GM18517 (cell line): Measurements from ENCODE around the gene STXBP5.

Experiments used
- ATAC-seq: cut with Tn5 transposase; IDR thresholded peaks from one replicate; pipeline ENCODE4 v1.9.1; 2021; ENCODE audit warnings: mild to moderate bottlenecking, moderate library complexity; ENCODE audit not compliant: unreplicated experiment

Gene STXBP5

DNA sequence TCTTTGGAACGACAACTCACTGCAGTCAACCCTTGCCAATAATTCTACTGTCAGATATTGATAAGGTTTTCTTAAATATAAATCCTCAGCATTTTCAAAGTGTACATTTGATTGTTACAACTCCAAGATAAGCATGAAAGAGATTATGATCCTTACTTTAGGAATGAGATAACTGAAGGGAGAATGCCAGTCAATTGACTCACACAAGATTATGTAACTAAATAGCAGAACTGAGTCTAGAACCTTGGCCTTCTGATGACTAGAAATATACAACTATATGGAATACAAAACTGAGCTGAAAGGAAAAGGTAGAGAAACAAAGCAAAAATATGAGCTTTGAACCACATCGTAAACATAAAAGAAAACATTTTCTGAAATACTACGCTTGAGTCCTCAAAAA, 26.9 kb upstream of the STXBP5 start:
- ATAC-seq: no peak

- no peak for ATAC-seq
Observed at GRCh38 chr6:147178355-147178754, 25.9 kb upstream of the STXBP5 start.

- ATAC-seq: no peak
Observed at GRCh38 chr6:147179809-147180208, 24.4 kb upstream of the STXBP5 start.

DNA sequence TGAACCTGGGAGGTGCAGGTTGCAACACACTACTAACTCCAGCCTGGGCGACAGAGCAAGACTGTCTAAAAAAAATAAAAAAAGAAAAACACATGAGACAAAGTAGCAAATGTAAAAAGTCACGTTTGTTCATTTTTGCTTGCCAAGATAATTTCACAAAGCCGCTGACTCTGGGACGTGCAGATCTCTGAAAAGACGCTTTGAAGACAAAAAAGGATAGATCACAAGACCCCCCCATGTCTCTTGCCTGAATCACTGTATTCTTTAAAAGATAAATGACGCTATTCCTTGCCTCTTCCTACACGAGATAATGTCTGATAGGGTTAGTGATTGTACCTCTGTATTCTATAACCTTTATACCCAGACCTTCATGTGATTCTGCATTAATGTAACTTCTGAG, 23.3 kb upstream of the STXBP5 start:
- no peak for ATAC-seq

GRCh38 chr6:147184379-147184778, 19.8 kb upstream of the STXBP5 start:
- ATAC-seq: no peak

- ATAC-seq: no peak
Observed at GRCh38 chr6:147185216-147185615, 19.0 kb upstream of the STXBP5 start.

DNA sequence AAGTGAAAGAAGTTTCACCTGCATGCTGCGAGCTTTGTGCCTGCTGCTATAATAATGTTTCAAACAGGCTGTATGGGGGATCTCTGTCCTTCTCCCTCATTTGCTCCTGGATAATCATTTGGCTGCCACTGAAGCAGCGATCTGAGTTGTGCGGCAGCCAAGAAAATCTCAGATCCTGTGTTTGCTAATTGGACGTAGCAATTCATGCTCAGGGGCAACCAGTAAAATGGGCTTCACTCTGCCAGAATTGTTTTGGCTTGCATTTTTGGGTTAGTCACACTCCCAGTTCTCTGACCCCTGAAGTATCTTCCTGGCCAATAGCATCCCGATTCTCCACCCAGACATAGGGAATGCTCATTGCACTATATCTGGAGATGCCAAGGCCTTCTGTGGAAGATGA, 13.7 kb upstream of the STXBP5 start:
- ATAC-seq: no peak

DNA sequence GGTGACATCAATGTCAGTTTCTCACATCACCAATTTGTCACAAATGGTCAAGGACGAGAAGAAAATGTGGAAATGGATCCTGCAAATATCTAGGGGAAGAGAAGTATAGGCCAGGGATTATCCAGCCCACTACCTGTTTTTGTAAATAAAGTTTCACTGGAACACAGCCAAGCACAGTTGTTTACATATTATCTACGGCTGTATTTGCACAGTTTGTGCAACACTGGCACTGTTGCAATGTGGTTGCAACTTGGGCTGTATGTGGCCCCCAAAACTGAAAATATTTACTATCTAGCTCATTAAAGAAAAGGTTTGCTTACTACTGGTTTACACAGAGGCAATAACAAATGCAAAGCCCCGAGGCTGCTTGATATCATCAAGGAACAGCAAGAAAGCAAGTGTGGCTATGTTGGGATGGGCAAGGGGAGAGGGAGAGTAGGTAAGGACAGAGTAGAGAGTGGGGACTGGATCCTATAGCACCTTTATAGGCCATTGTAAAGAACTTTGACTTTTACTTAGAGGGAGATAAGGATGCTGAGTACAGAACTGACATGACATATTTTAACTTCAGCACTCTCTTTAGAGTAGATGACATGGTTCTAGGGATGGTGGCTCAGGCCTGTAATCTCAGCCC, 11.8 kb upstream of the STXBP5 start:
- ATAC-seq: no peak

- no peak for ATAC-seq
Observed at GRCh38 chr6:147194652-147195411, 9.4 kb upstream of the STXBP5 start.

GRCh38 chr6:147195510-147195909, 8.7 kb upstream of the STXBP5 start:
- no peak for ATAC-seq

DNA sequence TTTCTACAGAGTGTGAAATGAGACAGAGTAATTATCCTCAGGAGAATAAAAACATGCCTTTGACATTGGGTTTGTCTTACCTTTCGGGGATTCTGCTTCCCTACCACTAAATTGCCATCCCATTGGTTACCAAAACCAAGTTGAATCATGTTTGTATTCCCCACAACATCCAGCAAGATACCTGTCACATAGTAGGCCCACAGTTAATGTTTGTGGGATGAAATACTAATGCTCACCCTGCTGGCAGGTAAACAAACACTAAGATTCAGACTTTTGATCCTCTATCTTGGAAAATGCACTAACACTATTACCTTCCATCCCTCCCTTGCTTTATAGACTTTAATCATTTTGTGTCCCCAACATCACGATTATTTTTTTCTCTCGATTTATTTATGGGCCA, 8.2 kb upstream of the STXBP5 start:
- no peak for ATAC-seq

DNA sequence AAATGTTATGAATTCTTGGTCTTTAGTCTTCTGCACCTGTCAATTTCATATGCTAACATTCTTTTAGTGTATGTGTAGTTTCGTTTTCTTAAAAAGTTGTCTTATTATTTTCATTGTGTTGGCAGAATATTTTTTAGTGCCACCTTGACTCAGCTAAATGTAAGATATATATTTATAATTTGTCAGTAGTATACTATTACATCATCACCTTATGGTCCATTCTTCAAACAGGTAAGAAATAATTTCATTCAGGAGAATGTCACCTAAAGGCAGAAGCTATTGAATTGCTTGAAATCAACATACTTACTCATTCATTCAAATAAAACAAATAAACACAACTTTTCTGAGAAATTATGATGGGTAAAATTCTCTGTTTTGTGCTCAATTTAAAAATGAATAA, 3.5 kb upstream of the STXBP5 start:
- ATAC-seq: no peak

DNA sequence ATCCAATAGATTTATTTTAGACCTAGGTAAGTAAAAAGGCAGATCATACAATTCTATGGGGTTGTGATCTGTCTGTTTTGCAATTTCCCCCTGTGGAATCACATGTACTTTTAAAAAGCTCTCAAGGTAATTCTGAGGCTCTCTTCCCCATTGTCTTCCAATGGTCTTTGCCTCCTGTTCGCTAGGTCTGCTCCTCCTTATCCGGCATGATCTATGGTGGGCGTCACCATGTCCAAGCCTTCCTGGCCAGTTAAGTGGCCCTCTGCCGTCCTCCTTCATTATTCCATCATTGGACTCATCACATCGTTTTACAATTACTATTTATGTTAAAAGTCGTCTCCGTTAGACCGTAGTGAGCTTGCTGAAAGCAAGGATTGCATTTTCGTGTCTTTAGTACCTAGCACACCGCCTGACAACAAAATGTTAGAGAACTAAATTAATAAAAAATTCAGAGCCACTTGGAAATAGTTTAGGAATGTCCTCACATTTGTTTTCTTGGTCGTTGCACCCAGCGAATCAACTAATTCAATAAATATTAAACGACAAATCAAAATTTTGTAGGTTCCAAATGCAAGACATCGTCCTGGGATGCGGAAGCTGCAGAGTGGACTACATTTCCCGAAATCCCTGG, 2.2 kb upstream of the STXBP5 start:
- peak; percentile 10 for ATAC-seq

DNA sequence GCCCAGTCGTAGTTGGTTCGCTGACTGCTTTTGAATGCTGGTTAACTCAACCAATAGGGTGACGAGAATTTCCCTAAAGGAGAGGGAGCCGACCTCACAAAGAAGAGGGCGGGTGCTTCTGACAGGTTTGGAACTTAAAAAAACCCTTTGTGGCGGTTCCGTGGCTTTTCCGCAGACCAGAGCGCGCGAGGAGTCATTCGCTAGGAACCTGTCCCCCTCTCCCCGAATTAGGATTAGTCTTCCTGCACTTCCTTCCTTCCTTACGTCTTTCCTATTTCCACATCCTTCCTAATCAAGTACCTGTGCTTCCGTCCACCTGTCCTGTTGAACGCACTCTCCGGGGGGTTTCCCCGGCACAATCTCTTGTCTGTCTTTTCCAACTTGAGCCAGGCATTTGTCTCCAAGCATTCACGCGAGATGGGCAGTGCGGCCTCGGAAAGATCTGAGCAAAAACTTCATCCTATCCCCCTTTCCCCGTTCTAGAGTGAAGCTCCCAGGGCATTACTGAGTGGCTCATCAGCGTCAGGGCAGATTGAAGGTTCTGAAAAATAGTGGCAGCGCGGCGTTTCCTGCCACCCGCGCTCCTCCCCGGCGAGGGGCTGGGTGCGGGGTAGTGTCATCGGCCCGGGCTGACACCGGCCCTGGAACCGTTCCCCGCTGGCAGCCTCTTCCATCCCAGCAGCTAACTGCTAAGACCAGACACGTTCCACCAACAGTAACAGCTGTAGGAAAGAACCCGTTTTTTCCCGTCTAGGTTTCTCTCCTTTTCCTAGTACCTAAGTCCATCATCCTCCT, 1.5 kb upstream of the STXBP5 start:
- ATAC-seq: peak; percentile 85

DNA sequence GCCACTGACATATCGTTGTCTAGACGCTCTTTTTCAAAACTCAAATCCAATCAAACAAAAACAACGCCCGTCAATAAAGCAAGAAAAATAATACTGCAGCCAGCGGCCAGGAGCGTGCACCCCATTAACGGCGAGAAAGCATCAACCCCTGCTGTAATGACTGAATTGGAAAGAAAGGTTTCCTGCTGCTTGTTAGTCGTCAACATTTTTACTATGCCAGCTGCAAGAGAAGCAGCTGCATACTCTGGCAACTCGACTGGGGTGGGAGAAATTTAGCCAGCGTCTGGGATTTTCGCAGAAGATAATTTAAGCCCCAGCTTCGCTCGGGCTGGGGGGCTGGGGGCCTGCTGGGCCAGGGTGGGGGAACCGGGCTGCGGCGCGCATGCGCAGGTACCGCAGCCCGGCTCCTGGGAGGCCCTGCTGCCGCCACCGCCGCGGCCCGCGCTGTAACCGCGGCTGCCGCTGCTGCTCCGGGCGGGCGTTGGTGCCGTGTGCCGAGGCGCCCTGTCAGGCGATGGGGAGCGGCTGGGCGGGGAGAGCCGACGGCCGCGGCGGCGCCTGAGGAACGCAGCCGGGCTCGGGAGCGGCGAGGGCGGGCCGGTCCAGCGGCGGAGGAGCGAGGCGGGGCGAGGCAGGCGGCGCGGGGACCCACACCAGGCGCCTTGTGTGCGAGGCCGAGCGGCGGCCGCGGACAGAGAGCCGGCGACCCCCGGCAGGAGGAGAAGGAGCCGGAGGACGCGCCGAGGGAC, 732 bp upstream of the STXBP5 start:
- ATAC-seq: peak; percentile 36

DNA sequence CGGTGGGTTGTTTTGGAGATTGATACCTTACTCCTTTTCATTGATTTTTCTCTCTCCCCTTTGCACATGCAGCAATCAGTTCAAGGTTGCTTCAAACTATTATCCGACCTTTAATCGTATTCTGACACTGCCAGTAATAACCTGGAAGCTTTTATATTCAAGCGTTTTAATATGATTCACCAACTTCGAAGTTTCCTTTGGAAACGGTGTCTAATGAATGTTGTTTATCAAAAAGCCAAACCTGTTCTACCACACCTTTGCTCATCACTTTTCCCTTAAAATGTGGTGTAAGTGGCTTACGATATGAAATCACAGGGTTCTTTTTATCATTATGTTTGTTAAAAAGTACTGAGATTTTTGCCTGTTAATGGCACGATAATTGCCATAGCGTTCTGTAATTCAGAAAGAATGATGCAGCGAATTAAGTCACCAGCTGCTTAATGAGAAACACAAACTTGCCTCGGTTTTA, 660 bp downstream of the STXBP5 start:
- ATAC-seq: no peak

GRCh38 chr6:147205690-147206600, 1.7 kb downstream of the STXBP5 start:
- no peak for ATAC-seq

GRCh38 chr6:147207351-147207750, 3.1 kb downstream of the STXBP5 start:
- ATAC-seq: no peak
